ENCODE results near the gene TAF11L13.

GRCh38 chr5:17619354-17619753 is 12.5 kb upstream of the TAF11L13 start:
- TF ChIP-seq CTCF (IDR thresholded peaks at IDR 0.05; ENCODE audit: insufficient read depth, low read depth, low read length): no peak
- no peak for TF ChIP-seq EZH2 (IDR thresholded peaks at IDR 0.05; ENCODE audit: insufficient read depth, low read length)
